ENCODE measurements around the gene ALPP. TPM values are rescaled to one million over a fixed set of nuclear protein-coding genes. Genes with fewer than 3 reads are reported as not detected.

ALPP gene
- total RNA-seq, 1 experiment from 2014 or later: 0.20 TPM

DNA sequence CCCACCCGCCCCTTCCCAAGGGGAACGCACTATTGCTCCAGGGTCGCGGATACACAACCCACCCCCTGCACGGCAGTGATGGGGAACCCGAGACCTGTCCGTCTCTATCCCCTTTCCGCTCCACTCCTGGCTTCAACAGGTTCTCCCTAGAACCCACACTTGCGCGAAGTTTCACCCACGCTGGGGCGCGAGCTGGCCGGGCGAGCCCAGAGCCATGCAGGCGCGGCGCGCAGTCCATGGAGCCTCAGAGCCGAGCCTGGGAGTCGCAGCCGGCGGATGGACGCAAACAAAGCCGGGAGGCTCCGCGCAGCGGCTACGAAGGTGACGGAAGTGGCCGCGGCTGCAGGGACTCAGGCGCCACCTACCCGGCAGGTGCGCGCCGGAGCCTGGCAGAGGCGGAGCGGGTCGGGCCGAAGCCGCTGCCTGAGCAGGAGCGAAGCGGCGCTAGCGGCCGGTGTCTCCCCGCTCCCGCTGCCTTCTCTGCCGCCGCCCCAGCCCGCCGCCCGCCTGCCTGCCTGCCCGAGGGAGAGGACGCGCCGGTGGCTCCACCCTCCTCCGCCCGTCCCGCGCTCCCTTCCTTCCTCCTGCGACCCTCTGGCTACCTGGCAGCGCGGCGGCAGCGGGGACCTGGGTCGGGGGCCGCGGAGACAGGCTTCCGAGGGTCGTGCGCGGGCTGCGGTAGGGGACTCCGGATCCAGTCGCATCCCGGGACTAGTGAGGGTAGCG is 42.1 kb downstream of the ALPP start:
- no peak overlapping the region for H3T11ph ChIP-seq (ENCODE audit: low read length)
- peak overlapping the region; percentile 30 for H3K9ac ChIP-seq (ENCODE audit: extremely low read depth, insufficient read length, low read length)
- no peak overlapping the region for H2AK5ac ChIP-seq (ENCODE audit: insufficient read length, low read length)
- TF ChIP-seq, protein P1, sequence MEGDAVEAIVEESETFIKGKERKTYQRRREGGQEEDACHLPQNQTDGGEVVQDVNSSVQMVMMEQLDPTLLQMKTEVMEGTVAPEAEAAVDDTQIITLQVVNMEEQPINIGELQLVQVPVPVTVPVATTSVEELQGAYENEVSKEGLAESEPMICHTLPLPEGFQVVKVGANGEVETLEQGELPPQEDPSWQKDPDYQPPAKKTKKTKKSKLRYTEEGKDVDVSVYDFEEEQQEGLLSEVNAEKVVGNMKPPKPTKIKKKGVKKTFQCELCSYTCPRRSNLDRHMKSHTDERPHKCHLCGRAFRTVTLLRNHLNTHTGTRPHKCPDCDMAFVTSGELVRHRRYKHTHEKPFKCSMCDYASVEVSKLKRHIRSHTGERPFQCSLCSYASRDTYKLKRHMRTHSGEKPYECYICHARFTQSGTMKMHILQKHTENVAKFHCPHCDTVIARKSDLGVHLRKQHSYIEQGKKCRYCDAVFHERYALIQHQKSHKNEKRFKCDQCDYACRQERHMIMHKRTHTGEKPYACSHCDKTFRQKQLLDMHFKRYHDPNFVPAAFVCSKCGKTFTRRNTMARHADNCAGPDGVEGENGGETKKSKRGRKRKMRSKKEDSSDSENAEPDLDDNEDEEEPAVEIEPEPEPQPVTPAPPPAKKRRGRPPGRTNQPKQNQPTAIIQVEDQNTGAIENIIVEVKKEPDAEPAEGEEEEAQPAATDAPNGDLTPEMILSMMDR (conservative IDR thresholded peaks at IDR 0.05): no peak
- no peak overlapping the region for H2BK12ac ChIP-seq (ENCODE audit: insufficient read length, low read depth, low read length)
- H3K27ac Mint-ChIP-seq: no peak overlapping the region
- peaks cover 7% of the 10 kb centered on the region for H4K20me1 ChIP-seq (ENCODE audit: control insufficient read depth, insufficient read depth, insufficient read length)
- no peak overlapping the region for H2BK20ac ChIP-seq (ENCODE audit: low read depth, low read length, poor library complexity, severe bottlenecking)
- H3K79me1 ChIP-seq (ENCODE audit: insufficient read depth, low read depth, low read length, poor library complexity, severe bottlenecking): no peaks in the 10 kb centered on the region
- peak; percentile 65 for DNase-seq
- no peak overlapping the region for H3K27ac ChIP-seq (ENCODE audit: insufficient read length, low read depth, low read length)
- H3K23ac ChIP-seq (ENCODE audit: insufficient read length, low read depth, low read length): no peak overlapping the region
- no peak overlapping the region for H3K4ac ChIP-seq (ENCODE audit: low read depth, low read length)
- H3K56ac ChIP-seq (ENCODE audit: insufficient read length, low read depth, low read length): no peak overlapping the region
- H2BK5ac ChIP-seq (ENCODE audit: insufficient read length, low read length): no peak overlapping the region
- no peak overlapping the region for H4K8ac ChIP-seq (replicated peaks; ENCODE audit: insufficient read length, low read depth, low read length)
- H3K4me2 ChIP-seq (ENCODE audit: insufficient read depth, insufficient read length, low read length): peak overlapping the region; percentile 81
- peaks cover 8% of the 10 kb centered on the region; the same call in 1 of the 2 replicates for H3K4me1 ChIP-seq (ENCODE audit: insufficient read depth, low read length)
- no peak overlapping the region for H4K5ac ChIP-seq (ENCODE audit: insufficient read length, low read depth, low read length)
- H3K4me1 Mint-ChIP-seq: peaks cover 49 to 50% of the 10 kb centered on the region in 2 experiments
- WGBS (ENCODE audit: extremely low coverage, insufficient read length, low lambda C conversion rate): no CpG with 5 or more reads among the region's 79 CpGs
- peaks cover 28% of the 10 kb centered on the region; the same call in 1 of the 2 replicates for H3K27me3 ChIP-seq (ENCODE audit: insufficient read depth, low read length)
- peak overlapping the region; percentile 88 for H3K14ac ChIP-seq (ENCODE audit: insufficient read depth, low read length)
- peaks cover 9 to 56% (median 40%) of the 10 kb centered on the region in 3 experiments for H3K36me3 Mint-ChIP-seq (ENCODE audit: insufficient read depth in 1 of 3, low read depth in 3 of 3)
- no peak overlapping the region for H2AFZ ChIP-seq (ENCODE audit: low read length)
- H3K4me3 Mint-ChIP-seq: peak overlapping the region; percentile 83 to 84
- no peak overlapping the region for H4K91ac ChIP-seq (ENCODE audit: insufficient read length, low read depth, low read length)
- peaks cover 14% of the 10 kb centered on the region in 2 experiments for H3K9me3 Mint-ChIP-seq
- H3K27me3 Mint-ChIP-seq (ENCODE audit: low read depth): peaks cover 57% of the 10 kb centered on the region
- H3K18ac ChIP-seq (ENCODE audit: insufficient read length, low read depth, low read length): peak overlapping the region; percentile 51
- H3K23me2 ChIP-seq (ENCODE audit: insufficient read length, low read depth, low read length, poor library complexity, severe bottlenecking): peaks cover 23% of the 10 kb centered on the region
- H3K79me2 ChIP-seq (ENCODE audit: insufficient read depth, low read length): no peaks in the 10 kb centered on the region
- H3K9me3 ChIP-seq (ENCODE audit: control insufficient read depth, low read depth, low read length): no peaks in the 10 kb centered on the region
- no peak overlapping the region for H2BK15ac ChIP-seq (ENCODE audit: low read depth, low read length)
- no peak overlapping the region for H2BK120ac ChIP-seq (ENCODE audit: low read depth, low read length, poor library complexity, severe bottlenecking)

All from H9 (cell line).